Gastroesophageal sphincter (tissue), 4 donors: ENCODE results near the gene SYNJ2. TPM values are rescaled to one million over a fixed set of nuclear protein-coding genes. Genes with fewer than 3 reads are reported as not detected.

ENCODE experiments used
- ATAC-seq: fragments of 150-250 bp; one replicate; pipeline ENCODE4 v1.9.1; 2016; ENCODE audit warnings: mild to moderate bottlenecking, moderate library complexity
- H3K27ac ChIP-seq, 4 donors: fragments of 200-600 bp; sonication (generic) in 3 of 4; 1 replicate in 3 of 4; 2 replicates in 1 of 4; pipeline ENCODE4 v1.5.1; 2016 to 2019
- H3K27me3 ChIP-seq: fragments of 200-600 bp; sonication (generic); one replicate; pipeline ENCODE4 v1.5.1; 2019
- H3K36me3 ChIP-seq, 2 donors: fragments of 200-600 bp; sonication (generic); one replicate each; pipeline ENCODE4 v1.5.1; 2019; ENCODE audit warnings: control low read depth in 1 of 2
- H3K4me1 ChIP-seq, 3 donors: fragments of 200-600 bp; sonication (generic); 1 replicate in 2 of 3; 2 replicates in 1 of 3; pipeline ENCODE4 v1.5.1; 2016 to 2019; ENCODE audit warnings: control low read depth in 2 of 3
- H3K4me3 ChIP-seq, 2 donors: fragments of 200-600 bp; sonication (generic); one replicate each; pipeline ENCODE4 v1.5.1; 2019; ENCODE audit warnings: mild to moderate bottlenecking in 1 of 2, moderate library complexity in 1 of 2
- H3K9me3 ChIP-seq, 3 donors: fragments of 200-600 bp; sonication (generic); one replicate each; pipeline ENCODE4 v1.5.1; 2017 to 2019; ENCODE audit warnings: control low read depth in 2 of 3
- CTCF ChIP-seq, 4 experiments: fragments of 200-600 bp in 2 of 4; fragments of 450-650 bp in 2 of 4; sonication (generic) in 1 of 4; IDR thresholded peaks; one replicate each; pipeline ENCODE4 v1.5.1; 2017 to 2019; ENCODE audit warnings: antibody characterized with exemption in 4 of 4, mild to moderate bottlenecking in 2 of 4, moderate library complexity in 2 of 4
- EP300 ChIP-seq: sonication (generic); formaldehyde crosslinking; IDR thresholded peaks from one replicate; pipeline ENCODE4 v1.6.1; 2017; ENCODE audit warnings: antibody characterized with exemption, mild to moderate bottlenecking
- POLR2A ChIP-seq, 2 donors: fragments of 450-650 bp; IDR thresholded peaks; one replicate each; pipeline ENCODE4 v1.6.1; 2017; ENCODE audit warnings: antibody characterized with exemption in 2 of 2, mild to moderate bottlenecking in 2 of 2, moderate library complexity in 1 of 2
- POLR2AphosphoS5 ChIP-seq: sonication (generic); formaldehyde crosslinking; IDR thresholded peaks from one replicate; pipeline ENCODE4 v1.6.1; 2017; ENCODE audit warnings: antibody characterized with exemption
- WGBS, 2 donors: methylation state at CpG; one replicate each; pipeline ENCODE4 v1.1.5; 2018; ENCODE audit warnings: low coverage in 1 of 2; 5-methylcytosine and 5-hydroxymethylcytosine counted together
- total RNA-seq, 4 donors: library from RNA; depleted of rRNA; stranded (reverse); fragments of >200 nt; gene quantifications; one replicate each; pipeline ENCODE4 v1.1.0, GENCODE V29; 2016

The SYNJ2 gene
- total RNA-seq, 4 donors from 2014 or later: 19.9 to 27.9 (median 21.6) TPM

DNA sequence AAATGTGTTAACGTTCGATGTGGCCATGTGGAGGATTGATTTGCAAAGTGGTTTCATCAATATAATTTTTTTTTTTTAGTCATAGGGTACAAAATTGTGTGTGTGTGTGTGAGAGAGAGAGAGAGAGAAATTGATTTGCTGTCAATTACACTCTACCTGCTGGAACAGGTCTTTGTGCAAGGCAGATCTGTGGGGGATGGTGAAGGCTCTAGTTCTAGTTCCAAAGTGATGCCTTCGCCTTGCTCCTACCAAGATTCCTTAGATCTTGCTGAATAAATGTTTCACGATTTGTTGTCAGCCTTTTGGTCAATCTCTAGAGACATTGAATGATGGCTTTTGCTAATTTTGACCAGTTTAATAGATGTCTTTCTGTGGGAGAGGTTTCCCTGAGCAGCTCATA, 121.6 kb downstream of the SYNJ2 start:
- no peak for TF ChIP-seq CTCF (IDR thresholded peaks at IDR 0.05)
- TF ChIP-seq POLR2AphosphoS5: no peak
- no peak for TF ChIP-seq POLR2A (IDR thresholded peaks at IDR 0.05)
- TF ChIP-seq EP300: no peak
- H3K4me3 ChIP-seq: no peak overlapping the region
- WGBS, 2 donors: 89 to 92% methylated on average over 4 of the region's 4 CpGs
- no peak for ATAC-seq
- no peaks in the 10 kb centered on the region for H3K4me1 ChIP-seq
- no peaks in the 10 kb centered on the region for H3K27me3 ChIP-seq
- H3K9me3 ChIP-seq: no peaks in the 10 kb centered on the region
- H3K27ac ChIP-seq: no peak overlapping the region
- H3K36me3 ChIP-seq: no peaks in the 10 kb centered on the region

- ATAC-seq: no peak
- Histone ChIP-seq H3K4me3 (no peak overlapping the region), H3K27me3 (no peaks in the 10 kb centered on the region), H3K27ac (no peak overlapping the region), H3K9me3 (no peaks in the 10 kb centered on the region), H3K36me3 (peaks cover 0 to 13% of the 10 kb centered on the region in 2 donors), H3K4me1 (no peaks in the 10 kb centered on the region)
- no peak for TF ChIP-seq CTCF (IDR thresholded peaks at IDR 0.05)
- no peak for TF ChIP-seq POLR2AphosphoS5
- no peak for TF ChIP-seq POLR2A (IDR thresholded peaks at IDR 0.05)
- TF ChIP-seq EP300: no peak
- WGBS, 2 donors: 92 to 94% methylated on average over 2 of the region's 2 CpGs
These were observed 123.0 kb downstream of the SYNJ2 start for GRCh38 chr6:158104696-158105095.

DNA sequence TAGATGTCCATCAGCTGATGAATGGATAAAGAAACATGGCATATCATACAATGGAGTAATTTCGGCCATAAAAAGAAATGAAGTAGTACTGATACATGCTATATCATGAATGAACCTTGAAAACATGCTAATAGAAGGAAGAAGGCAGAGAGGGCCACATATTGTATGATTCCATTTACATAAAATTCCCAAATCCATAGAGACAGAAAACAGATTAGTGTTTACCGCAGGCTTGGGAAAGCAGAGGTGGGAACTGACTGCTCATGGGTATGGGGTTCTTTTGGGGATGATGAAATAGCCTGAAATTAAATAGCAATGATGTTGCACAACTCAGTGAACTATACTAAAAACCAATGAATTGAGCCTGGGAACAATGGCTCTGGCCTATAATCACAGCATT, 128.1 kb downstream of the SYNJ2 start:
- TF ChIP-seq POLR2AphosphoS5 (no peak), EP300 (no peak), POLR2A (IDR thresholded peaks at IDR 0.05) (no peak), CTCF (IDR thresholded peaks at IDR 0.05) (no peak)
- H3K9me3 ChIP-seq: no peaks in the 10 kb centered on the region
- 92 to 100% methylated on average over 2 of the region's 2 CpGs for WGBS, 2 donors
- H3K27me3 ChIP-seq: no peaks in the 10 kb centered on the region
- no peak overlapping the region for H3K27ac ChIP-seq
- peaks cover 0 to 57% of the 10 kb centered on the region in 2 donors for H3K36me3 ChIP-seq
- no peaks in the 10 kb centered on the region for H3K4me1 ChIP-seq
- H3K4me3 ChIP-seq: no peak overlapping the region
- no peak for ATAC-seq

GRCh38 chr6:158110986-158111385, 129.3 kb downstream of the SYNJ2 start:
- Histone ChIP-seq H3K9me3 (no peaks in the 10 kb centered on the region), H3K36me3 (peaks cover 0 to 70% of the 10 kb centered on the region in 2 donors), H3K27ac (no peak overlapping the region), H3K4me1 (no peaks in the 10 kb centered on the region), H3K4me3 (no peak overlapping the region), H3K27me3 (no peaks in the 10 kb centered on the region)
- ATAC-seq: no peak
- TF ChIP-seq EP300 (no peak), POLR2AphosphoS5 (no peak), POLR2A (IDR thresholded peaks at IDR 0.05) (no peak), CTCF (IDR thresholded peaks at IDR 0.05) (no peak)
- 84 to 100% methylated on average over 2 to 3 of the region's 5 CpGs for WGBS, 2 donors

DNA sequence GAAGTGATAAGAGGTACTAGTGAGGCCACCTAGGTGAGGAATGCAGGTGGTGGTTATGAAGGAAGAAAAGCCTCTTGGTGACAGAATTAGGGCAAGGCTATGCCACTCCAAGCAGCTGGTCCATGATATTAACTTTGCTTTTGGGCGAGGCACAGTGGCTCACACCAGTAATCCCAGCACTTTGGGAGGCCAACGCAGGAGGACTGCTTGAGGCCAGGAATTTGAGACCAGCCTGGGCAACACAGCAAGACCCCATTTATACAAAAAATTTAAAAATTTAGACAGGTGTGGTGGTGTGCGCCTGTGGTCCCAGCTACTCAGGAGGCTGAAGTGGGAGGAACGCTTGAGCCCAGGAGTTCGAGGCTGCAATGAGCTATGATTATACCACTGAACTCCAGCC, 130.3 kb downstream of the SYNJ2 start:
- Histone ChIP-seq H3K27ac (no peak overlapping the region), H3K4me3 (no peak overlapping the region), H3K27me3 (no peaks in the 10 kb centered on the region), H3K36me3 (peaks cover 0 to 80% of the 10 kb centered on the region in 2 donors), H3K4me1 (no peaks in the 10 kb centered on the region), H3K9me3 (no peaks in the 10 kb centered on the region)
- ATAC-seq: no peak
- TF ChIP-seq EP300 (no peak), CTCF (IDR thresholded peaks at IDR 0.05) (no peak), POLR2AphosphoS5 (no peak), POLR2A (IDR thresholded peaks at IDR 0.05) (no peak)
- WGBS, 2 donors: 91 to 100% methylated on average over 3 to 4 of the region's 5 CpGs
